GM21723 (cell line): ENCODE data around the gene NEIL1.
"Not testable (repeated sequence)": the region's sequence is repeated elsewhere in the genome, so short reads cannot be mapped to it uniquely, and the experiment has no call there.

Experiments used
- ATAC-seq: cut with Tn5 transposase; IDR thresholded peaks from one replicate; pipeline ENCODE4 v1.9.1; 2021; ENCODE audit warnings: mild to moderate bottlenecking, moderate library complexity; ENCODE audit not compliant: unreplicated experiment

The NEIL1 gene

GRCh38 chr15:75346796-75347221 lies at the start of gene NEIL1:
Gene NEIL1, plus strand, starts transcription at chr15:75347039. Its CDS starts 1,867 bp downstream, at chr15:75348906.
- no peak for ATAC-seq

GRCh38 chr15:75298541-75299310 lies 48.1 kb upstream of the NEIL1 start:
- not testable (repeated sequence) for ATAC-seq

- not testable (repeated sequence) for ATAC-seq
Measured at GRCh38 chr15:75299311-75299688, 47.5 kb upstream of the NEIL1 start.

GRCh38 chr15:75300026-75300425 lies 46.8 kb upstream of the NEIL1 start:
- not testable (repeated sequence) for ATAC-seq

GRCh38 chr15:75302318-75302717 lies 44.5 kb upstream of the NEIL1 start:
- ATAC-seq, result no peak

GRCh38 chr15:75302753-75303152 lies 44.1 kb upstream of the NEIL1 start:
- ATAC-seq, result not testable (repeated sequence)

GRCh38 chr15:75306188-75306587 lies 40.7 kb upstream of the NEIL1 start:
- ATAC-seq, result no peak

- ATAC-seq, result no peak
Measured at GRCh38 chr15:75307778-75308390, 39.0 kb upstream of the NEIL1 start.

GRCh38 chr15:75309711-75310110 lies 37.1 kb upstream of the NEIL1 start:
- no peak for ATAC-seq

- not testable (repeated sequence) for ATAC-seq
Measured at GRCh38 chr15:75312548-75312947, 34.3 kb upstream of the NEIL1 start.

GRCh38 chr15:75313116-75313845 lies 33.6 kb upstream of the NEIL1 start:
- ATAC-seq, result no peak

- no peak for ATAC-seq
Measured at GRCh38 chr15:75314552-75315290, 32.1 kb upstream of the NEIL1 start.

GRCh38 chr15:75319231-75319897 lies 27.5 kb upstream of the NEIL1 start:
- not testable (repeated sequence) for ATAC-seq

GRCh38 chr15:75321711-75322110 lies 25.1 kb upstream of the NEIL1 start:
- ATAC-seq, result no peak

GRCh38 chr15:75325922-75326321 lies 20.9 kb upstream of the NEIL1 start:
- ATAC-seq, result no peak

- ATAC-seq, result no peak
Measured at GRCh38 chr15:75327005-75327404, 19.8 kb upstream of the NEIL1 start.

- ATAC-seq, result no peak
Measured at GRCh38 chr15:75327491-75327890, 19.3 kb upstream of the NEIL1 start.

GRCh38 chr15:75328493-75329314 lies 18.1 kb upstream of the NEIL1 start:
- ATAC-seq, result no peak

GRCh38 chr15:75329571-75329970 lies 17.3 kb upstream of the NEIL1 start:
- ATAC-seq, result no peak

- not testable (repeated sequence) for ATAC-seq
Measured at GRCh38 chr15:75332093-75332492, 14.7 kb upstream of the NEIL1 start.
